ENCODE results near the gene NME3.

Gene NME3

DNA sequence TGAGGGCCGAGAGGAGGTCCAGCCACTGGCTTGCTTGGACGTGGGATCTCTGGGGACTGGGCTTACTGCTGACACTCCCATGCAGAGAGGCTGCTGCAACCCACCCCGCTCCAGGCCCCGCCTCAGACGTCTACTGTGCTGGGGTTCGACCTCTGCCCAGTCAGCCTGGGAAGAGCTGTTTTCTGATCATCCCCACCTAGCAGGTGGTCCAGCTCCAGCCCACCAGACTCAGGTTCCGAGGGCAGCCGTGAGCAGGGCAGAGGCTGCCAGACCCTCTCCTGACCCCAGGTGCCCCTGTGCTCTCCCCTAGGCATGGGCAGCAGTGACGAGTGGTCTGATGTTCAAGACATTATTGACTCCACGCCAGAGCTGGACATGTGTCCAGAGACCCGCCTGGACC is 23.4 kb downstream of the NME3 start:
- H3K4me3 ChIP-seq (ENCODE audit: low read depth, low read length), result no peak overlapping the region
- DNase-seq (ENCODE audit: low read depth), result no peak
- TF ChIP-seq, protein P1, sequence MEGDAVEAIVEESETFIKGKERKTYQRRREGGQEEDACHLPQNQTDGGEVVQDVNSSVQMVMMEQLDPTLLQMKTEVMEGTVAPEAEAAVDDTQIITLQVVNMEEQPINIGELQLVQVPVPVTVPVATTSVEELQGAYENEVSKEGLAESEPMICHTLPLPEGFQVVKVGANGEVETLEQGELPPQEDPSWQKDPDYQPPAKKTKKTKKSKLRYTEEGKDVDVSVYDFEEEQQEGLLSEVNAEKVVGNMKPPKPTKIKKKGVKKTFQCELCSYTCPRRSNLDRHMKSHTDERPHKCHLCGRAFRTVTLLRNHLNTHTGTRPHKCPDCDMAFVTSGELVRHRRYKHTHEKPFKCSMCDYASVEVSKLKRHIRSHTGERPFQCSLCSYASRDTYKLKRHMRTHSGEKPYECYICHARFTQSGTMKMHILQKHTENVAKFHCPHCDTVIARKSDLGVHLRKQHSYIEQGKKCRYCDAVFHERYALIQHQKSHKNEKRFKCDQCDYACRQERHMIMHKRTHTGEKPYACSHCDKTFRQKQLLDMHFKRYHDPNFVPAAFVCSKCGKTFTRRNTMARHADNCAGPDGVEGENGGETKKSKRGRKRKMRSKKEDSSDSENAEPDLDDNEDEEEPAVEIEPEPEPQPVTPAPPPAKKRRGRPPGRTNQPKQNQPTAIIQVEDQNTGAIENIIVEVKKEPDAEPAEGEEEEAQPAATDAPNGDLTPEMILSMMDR (IDR thresholded peaks at IDR 0.05; ENCODE audit: insufficient read depth, low read depth, low read length, missing control alignments), result no peak

DNA sequence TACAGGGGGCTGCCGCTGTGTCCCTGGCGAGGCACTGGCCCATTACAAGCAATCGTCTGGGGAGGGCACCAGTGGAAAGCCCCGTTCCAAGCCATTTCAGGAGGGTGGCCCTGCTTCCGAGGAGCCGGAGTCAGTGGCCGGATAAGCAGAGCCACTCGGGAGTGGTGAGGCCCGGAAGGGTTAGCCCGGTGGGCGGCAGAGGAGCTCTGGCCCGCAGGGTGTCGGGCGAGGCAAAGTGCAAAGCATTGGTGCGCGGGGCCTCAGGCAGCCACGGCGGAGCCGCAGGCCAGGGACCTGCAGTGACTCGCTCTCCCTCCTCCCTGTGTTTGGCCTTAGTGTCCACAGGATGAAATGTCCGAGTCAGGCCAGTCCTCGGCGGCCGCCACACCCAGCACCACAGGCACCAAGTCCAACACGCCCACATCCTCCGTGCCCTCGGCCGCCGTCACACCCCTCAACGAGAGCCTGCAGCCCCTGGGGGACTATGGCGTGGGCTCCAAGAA is 24.6 kb downstream of the NME3 start:
- TF ChIP-seq, protein P1 (IDR thresholded peaks at IDR 0.05; ENCODE audit: insufficient read depth, low read depth, low read length, missing control alignments), result no peak
- no peak overlapping the region for H3K4me3 ChIP-seq (ENCODE audit: low read depth, low read length)
- no peak for DNase-seq (ENCODE audit: low read depth)

DNA sequence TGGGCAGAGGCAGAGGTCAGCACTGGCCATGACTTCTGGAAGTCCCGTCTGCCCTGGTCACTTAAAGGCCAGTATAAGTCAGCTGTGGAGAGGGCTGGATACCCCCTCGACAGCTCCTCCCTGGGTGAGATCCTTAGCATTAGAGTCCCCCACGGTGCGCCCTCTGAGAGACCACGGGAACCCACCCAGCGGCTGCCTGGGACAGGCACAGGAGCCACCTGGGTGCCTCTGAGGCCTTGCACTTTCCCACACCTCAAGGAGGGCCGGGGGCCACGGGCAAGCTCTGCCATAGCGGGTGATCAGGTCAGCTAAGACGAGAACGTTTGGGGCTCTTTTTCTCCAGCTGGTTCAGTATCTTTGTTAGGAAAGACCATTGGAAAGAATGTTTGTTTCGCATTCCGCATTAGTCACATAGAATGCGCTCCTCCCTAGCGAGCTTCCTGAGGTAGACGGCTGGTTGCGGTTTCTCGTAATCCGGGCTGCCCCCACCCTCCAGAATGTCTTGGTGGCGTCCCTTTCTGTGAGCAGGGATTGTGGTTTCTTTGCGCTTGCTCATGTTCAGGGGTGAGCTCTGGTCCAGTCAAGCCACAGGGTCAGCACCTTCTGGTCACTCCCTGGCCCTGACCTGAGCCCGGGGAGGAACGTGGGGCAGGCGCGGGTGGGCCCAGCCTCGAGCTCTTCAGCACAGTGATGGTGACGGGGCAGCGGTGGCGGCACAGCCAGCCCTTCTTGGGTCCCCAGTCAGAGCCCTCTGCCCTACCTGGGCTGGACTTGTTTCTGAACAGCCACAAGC is 25.2 kb downstream of the NME3 start:
- H3K4me3 ChIP-seq (ENCODE audit: low read depth, low read length), result no peak overlapping the region
- DNase-seq (ENCODE audit: low read depth), result no peak
- TF ChIP-seq, protein P1 (IDR thresholded peaks at IDR 0.05; ENCODE audit: insufficient read depth, low read depth, low read length, missing control alignments), result no peak

DNA sequence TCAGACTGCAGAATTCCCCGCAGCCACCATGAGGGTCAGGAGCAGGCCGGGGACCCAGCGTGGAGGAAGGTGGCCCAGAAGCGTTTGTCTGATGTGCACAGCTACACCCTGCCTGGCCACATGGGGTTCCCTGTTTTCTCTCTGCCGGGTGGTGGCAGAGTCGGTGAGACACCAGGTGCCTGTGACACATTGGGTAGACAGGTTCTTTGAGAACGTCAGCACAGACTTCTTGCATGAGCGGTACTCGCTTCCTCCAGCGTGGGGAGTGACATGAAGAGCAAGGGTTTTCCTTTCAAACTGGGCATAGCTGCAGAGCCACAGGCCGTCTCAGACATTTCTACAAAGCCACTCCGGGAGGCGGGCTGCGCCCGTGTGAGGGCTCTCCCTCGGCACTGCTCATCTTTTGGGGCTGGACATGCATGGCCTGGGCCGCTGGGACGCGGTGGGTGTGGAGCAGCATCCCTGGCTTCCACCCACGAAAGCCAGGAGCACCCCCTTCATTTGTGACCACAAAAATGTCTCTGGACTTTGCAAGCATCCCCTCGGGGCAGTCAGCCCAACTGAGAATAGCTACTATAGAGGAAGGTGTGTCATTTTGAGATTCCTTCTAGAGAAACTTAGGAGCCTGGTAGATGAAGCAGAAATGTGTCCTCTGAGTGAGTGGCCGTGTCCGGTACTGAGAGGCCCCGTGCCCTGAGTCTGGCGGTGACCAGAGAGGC is 26.0 kb downstream of the NME3 start:
- no peak for DNase-seq (ENCODE audit: low read depth)
- TF ChIP-seq, protein P1 (IDR thresholded peaks at IDR 0.05; ENCODE audit: insufficient read depth, low read depth, low read length, missing control alignments), result no peak
- no peak overlapping the region for H3K4me3 ChIP-seq (ENCODE audit: low read depth, low read length)

DNA sequence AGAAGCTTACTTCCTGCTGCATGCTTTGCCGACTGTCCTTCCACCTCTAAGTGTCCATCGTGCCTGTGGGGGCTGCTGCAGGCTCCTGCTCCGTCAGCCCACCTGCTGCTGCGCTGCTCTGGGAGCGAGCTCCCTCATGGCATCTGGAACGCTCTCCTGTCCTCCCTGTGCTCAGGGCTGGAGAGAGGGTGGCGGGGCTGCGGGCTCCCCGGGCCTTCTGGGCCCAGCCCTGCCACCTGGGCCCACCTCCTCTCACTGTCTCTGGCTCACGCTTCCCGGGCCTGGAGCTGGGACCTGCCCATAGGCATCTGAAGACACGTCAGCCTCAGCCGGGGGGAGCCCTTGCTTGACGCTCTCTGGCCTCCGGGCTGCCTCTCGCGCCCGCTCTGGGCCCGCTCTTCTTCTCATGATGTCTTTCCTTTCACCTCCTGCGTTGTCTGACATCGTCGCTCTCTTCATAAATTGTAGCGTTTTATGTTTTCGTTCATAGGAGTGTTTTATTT is 27.0 kb downstream of the NME3 start:
- no peak overlapping the region for H3K4me3 ChIP-seq (ENCODE audit: low read depth, low read length)
- no peak for DNase-seq (ENCODE audit: low read depth)
- TF ChIP-seq, protein P1 (IDR thresholded peaks at IDR 0.05; ENCODE audit: insufficient read depth, low read depth, low read length, missing control alignments), result no peak

DNA sequence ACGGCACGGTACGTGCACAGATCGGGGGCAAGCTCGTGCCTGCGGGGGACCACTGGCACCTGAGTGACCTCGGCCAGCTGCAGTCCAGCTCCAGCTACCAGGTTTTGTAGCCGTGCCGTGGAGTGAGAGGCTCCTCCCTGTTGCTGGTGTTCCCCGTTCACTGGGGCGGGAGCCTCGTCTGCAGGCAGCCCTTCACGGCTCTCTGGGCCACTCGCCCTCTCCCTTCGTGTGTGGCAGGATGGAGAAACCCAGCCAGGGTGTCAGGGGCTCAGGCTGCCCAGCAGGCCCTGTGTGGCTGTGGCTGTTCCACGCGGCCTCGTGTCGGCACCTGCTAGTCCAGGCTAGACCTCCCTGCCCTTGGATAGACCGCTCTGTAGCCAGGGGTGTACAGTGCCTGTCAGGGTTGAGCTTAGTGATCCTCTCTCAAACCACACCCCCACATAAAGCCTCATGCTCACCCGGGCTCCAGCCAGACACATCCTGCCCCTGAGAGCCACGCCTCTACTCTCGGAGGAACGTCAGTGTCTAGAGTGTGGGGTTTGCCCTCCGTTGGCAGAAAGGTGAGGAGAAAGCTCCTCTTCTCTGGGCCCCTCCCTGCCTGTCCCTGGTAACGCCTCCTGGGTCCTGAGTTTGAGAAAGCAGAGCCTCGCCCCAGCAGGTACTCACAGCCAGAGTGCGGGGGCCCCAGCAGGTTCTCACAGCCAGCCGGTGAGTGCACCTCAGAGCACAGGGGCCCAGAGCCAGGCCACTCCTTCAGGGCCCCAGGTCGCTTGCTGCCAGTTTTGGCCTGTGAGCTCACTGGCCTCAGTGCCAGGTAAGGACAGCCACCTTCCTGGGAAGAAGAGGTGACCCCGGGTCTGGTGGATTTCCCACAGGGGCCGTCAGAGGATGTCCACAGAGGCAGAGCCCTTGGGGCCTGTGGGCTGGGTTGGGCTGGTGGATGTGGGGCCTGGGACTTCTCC is 27.7 kb downstream of the NME3 start:
- TF ChIP-seq, protein P1 (IDR thresholded peaks at IDR 0.05; ENCODE audit: insufficient read depth, low read depth, low read length, missing control alignments), result no peak
- DNase-seq (ENCODE audit: low read depth), result no peak
- H3K4me3 ChIP-seq (ENCODE audit: low read depth, low read length), result no peak overlapping the region

Data from GM12865 (cell line).